ENCODE data around the gene TNFRSF17.
"Not testable (repeated sequence)": the region's sequence is repeated elsewhere in the genome, so short reads cannot be mapped to it uniquely, and the experiment has no call there.

Gene TNFRSF17

GRCh38 chr16:11964761-11965551 lies at the start of gene TNFRSF17:
TSS of gene TNFRSF17 (plus strand) at chr16:11965210. CDS start at chr16:11965325, 115 bp downstream.
- no peak for FAIRE-seq

GRCh38 chr16:11915644-11916523 lies 49.1 kb upstream of the TNFRSF17 start, which contains the start of gene GSPT1:
TSS of gene GSPT1 (minus strand) at chr16:11915956. CDS start at chr16:11915720, 236 bp downstream.
- peak; percentile 29 for FAIRE-seq

GRCh38 chr16:11916524-11917285 lies 48.3 kb upstream of the TNFRSF17 start:
- no peak for FAIRE-seq

GRCh38 chr16:11924046-11924445 lies 41.0 kb upstream of the TNFRSF17 start:
- not testable (repeated sequence) for FAIRE-seq

GRCh38 chr16:11927350-11927749 lies 37.7 kb upstream of the TNFRSF17 start:
- not testable (repeated sequence) for FAIRE-seq

- FAIRE-seq, result not testable (repeated sequence)
Measured at GRCh38 chr16:11941945-11942344, 23.1 kb upstream of the TNFRSF17 start, which contains the start of gene NPIPB2. TSS of gene NPIPB2 (minus strand) at chr16:11942045. CDS start at chr16:11942045, 0 bp downstream.

- no peak for FAIRE-seq
Measured at GRCh38 chr16:11946433-11946832, 18.6 kb upstream of the TNFRSF17 start.

- no peak for FAIRE-seq
Measured at GRCh38 chr16:11948819-11949218, 16.2 kb upstream of the TNFRSF17 start.

- no peak for FAIRE-seq
Measured at GRCh38 chr16:11949527-11949926, 15.5 kb upstream of the TNFRSF17 start.

GRCh38 chr16:11950388-11950787 lies 14.6 kb upstream of the TNFRSF17 start:
- no peak for FAIRE-seq

- not testable (repeated sequence) for FAIRE-seq
Measured at GRCh38 chr16:11953576-11953975, 11.4 kb upstream of the TNFRSF17 start.

GRCh38 chr16:11955713-11956123 lies 9.3 kb upstream of the TNFRSF17 start:
- FAIRE-seq, result no peak

GRCh38 chr16:11956558-11956957 lies 8.5 kb upstream of the TNFRSF17 start:
- no peak for FAIRE-seq

- no peak for FAIRE-seq
Measured at GRCh38 chr16:11957591-11958395, 7.2 kb upstream of the TNFRSF17 start.

GRCh38 chr16:11962457-11962856 lies 2.6 kb upstream of the TNFRSF17 start:
- not testable (repeated sequence) for FAIRE-seq

GRCh38 chr16:11962978-11963377 lies 2.0 kb upstream of the TNFRSF17 start:
- not testable (repeated sequence) for FAIRE-seq

- no peak for FAIRE-seq
Measured at GRCh38 chr16:11963706-11964105, 1.3 kb upstream of the TNFRSF17 start.

- no peak for FAIRE-seq
Measured at GRCh38 chr16:11966173-11966572, 1.2 kb downstream of the TNFRSF17 start.

GRCh38 chr16:11967195-11967911 lies 2.3 kb downstream of the TNFRSF17 start:
- FAIRE-seq, result no peak

- FAIRE-seq, result no peak
Measured at GRCh38 chr16:11968577-11968976, 3.6 kb downstream of the TNFRSF17 start.

- FAIRE-seq, result not testable (repeated sequence)
Measured at GRCh38 chr16:11970292-11970691, 5.3 kb downstream of the TNFRSF17 start.
